ACHN (cell line): ENCODE measurements around the gene CTNNBL1.

Experiments
- DNase-seq: peaks from one replicate; pipeline ENCODE4 v3.0.0-alpha.2; 2015
- in situ Hi-C: cut with HindIII; loops from 2 replicates; pipeline ENCODE4 v1.10.0; 2017; ENCODE audit warnings: low sequenced_read_pairs, low pct_ligation_motif_present, low pct_unique_long_range_greater_than_20kb

CTNNBL1 gene

GRCh38 chr20:37759052-37759553 lies 65.3 kb downstream of the CTNNBL1 start:
- no peak for DNase-seq
- in situ Hi-C loops, result no loop called here

GRCh38 chr20:37759761-37760209 lies 66.0 kb downstream of the CTNNBL1 start:
- in situ Hi-C loops, result no loop called here

GRCh38 chr20:37760322-37760721 lies 66.5 kb downstream of the CTNNBL1 start:
- no peak for DNase-seq
- in situ Hi-C loops, result no loop called here

More at GRCh38 chr20:37759761-37760209, 66.0 kb downstream of the CTNNBL1 start:
- DNase-seq, result no peak

- no peak for DNase-seq
- in situ Hi-C loops, result no loop called here
Observed at GRCh38 chr20:37762716-37763485, 69.1 kb downstream of the CTNNBL1 start.

- in situ Hi-C loops, result no loop called here
- no peak for DNase-seq
Observed at GRCh38 chr20:37764333-37764935, 70.6 kb downstream of the CTNNBL1 start.

GRCh38 chr20:37770908-37771307 lies 77.1 kb downstream of the CTNNBL1 start:
- no peak for DNase-seq
- in situ Hi-C loops, result no loop called here

GRCh38 chr20:37773291-37773826 lies 79.5 kb downstream of the CTNNBL1 start:
- in situ Hi-C loops, result no loop called here
- DNase-seq, result no peak

- DNase-seq, result no peak
- in situ Hi-C loops, result no loop called here
Observed at GRCh38 chr20:37774156-37774555, 80.3 kb downstream of the CTNNBL1 start.

GRCh38 chr20:37775200-37775599 lies 81.4 kb downstream of the CTNNBL1 start:
- DNase-seq, result no peak
- in situ Hi-C loops, result no loop called here

- no peak for DNase-seq
- in situ Hi-C loops, result no loop called here
Observed at GRCh38 chr20:37776049-37776448, 82.2 kb downstream of the CTNNBL1 start.

GRCh38 chr20:37776526-37776925 lies 82.7 kb downstream of the CTNNBL1 start:
- in situ Hi-C loops, result no loop called here
- no peak for DNase-seq

GRCh38 chr20:37777012-37777950 lies 83.5 kb downstream of the CTNNBL1 start:
- in situ Hi-C loops, result no loop called here
- no peak for DNase-seq

- DNase-seq, result no peak
- in situ Hi-C loops, result no loop called here
Observed at GRCh38 chr20:37777988-37778659, 84.3 kb downstream of the CTNNBL1 start.

GRCh38 chr20:37781626-37782025 lies 87.8 kb downstream of the CTNNBL1 start:
- in situ Hi-C loops, result no loop called here
- DNase-seq, result no peak

GRCh38 chr20:37786043-37786442 lies 92.2 kb downstream of the CTNNBL1 start:
- in situ Hi-C loops, result no loop called here
- DNase-seq, result no peak

GRCh38 chr20:37789408-37789807 lies 95.6 kb downstream of the CTNNBL1 start:
- no peak for DNase-seq
- in situ Hi-C loops, result no loop called here

GRCh38 chr20:37790900-37791299 lies 97.1 kb downstream of the CTNNBL1 start:
- in situ Hi-C loops, result no loop called here
- no peak for DNase-seq

GRCh38 chr20:37796121-37796520 lies 102.3 kb downstream of the CTNNBL1 start:
- DNase-seq, result no peak
- in situ Hi-C loops, result no loop called here
